Smooth muscle cell (in vitro differentiated cells): Measurements from ENCODE around the gene ZSCAN5B. TPM values are rescaled to one million over a fixed set of nuclear protein-coding genes. Genes with fewer than 3 reads are reported as not detected.

Experiments used
- DNase-seq: peaks from one replicate; lab custom pipeline; 2025; ENCODE audit not compliant: unreplicated experiment; lab: John Stamatoyannopoulos, UW
- H2AFZ ChIP-seq: fragments of 200-600 bp; sonication (generic); 2 replicates; pipeline ENCODE4 v1.6.0; 2016; ENCODE audit warnings: antibody characterized with exemption, low read depth, mild to moderate bottlenecking
- H3F3A ChIP-seq: fragments of 200-600 bp; sonication (generic); 2 replicates; pipeline ENCODE4 v1.6.0; 2017; ENCODE audit warnings: antibody characterized with exemption, low read depth
- H3K27ac ChIP-seq: fragments of 200-600 bp; sonication (generic); 2 replicates; pipeline ENCODE4 v1.5.1; 2016; ENCODE audit warnings: low read depth, mild to moderate bottlenecking
- H3K27me3 ChIP-seq: fragments of 200-600 bp; sonication (generic); 2 replicates; pipeline ENCODE4 v1.6.1; 2016; ENCODE audit warnings: low read depth, mild to moderate bottlenecking
- H3K36me3 ChIP-seq: fragments of 200-600 bp; sonication (generic); 2 replicates; pipeline ENCODE4 v1.5.1; 2016; ENCODE audit warnings: low read depth
- H3K4me1 ChIP-seq: fragments of 200-600 bp; sonication (generic); 2 replicates; pipeline ENCODE4 v1.5.1; 2016; ENCODE audit warnings: low read depth
- H3K4me2 ChIP-seq: fragments of 200-600 bp; sonication (generic); 2 replicates; pipeline ENCODE4 v1.6.0; 2016; ENCODE audit warnings: mild to moderate bottlenecking
- H3K4me3 ChIP-seq: fragments of 200-600 bp; sonication (generic); 2 replicates; pipeline ENCODE4 v1.5.1; 2016; ENCODE audit warnings: mild to moderate bottlenecking
- H3K79me2 ChIP-seq: fragments of 200-600 bp; sonication (generic); 2 replicates; pipeline ENCODE4 v1.6.0; 2016; ENCODE audit warnings: low read depth, mild to moderate bottlenecking
- H3K9ac ChIP-seq: fragments of 200-600 bp; sonication (generic); 2 replicates; pipeline ENCODE4 v1.6.0; 2016; ENCODE audit warnings: low read depth
- H3K9me3 ChIP-seq: fragments of 200-600 bp; sonication (generic); replicated peaks from 2 replicates; pipeline ENCODE4 v1.5.1; 2016; ENCODE audit warnings: low read depth
- H4K20me1 ChIP-seq: fragments of 200-600 bp; sonication (generic); 2 replicates; pipeline ENCODE4 v1.6.0; 2016; ENCODE audit warnings: low read depth
- CTCF ChIP-seq: fragments of 200-600 bp; sonication (generic); IDR thresholded peaks from 2 replicates; pipeline ENCODE4 v1.5.1; 2017; ENCODE audit warnings: borderline replicate concordance, mild to moderate bottlenecking, antibody characterized with exemption; ENCODE audit not compliant: insufficient read depth, poor library complexity, severe bottlenecking
- WGBS: methylation state at CpG from one replicate; pipeline ENCODE4 v1.1.7; 2016; ENCODE audit warnings: low lambda C conversion rate; 5-methylcytosine and 5-hydroxymethylcytosine counted together
- polyA plus RNA-seq: library from polyadenylated mRNA; unstranded; fragments of >200 nt; fragmentation: Nextera tagmentation; extraction: Ambion mirVana; gene quantifications from 2 replicates; pipeline ENCODE4 v1.2.1, GENCODE V29; 2016
- total RNA-seq: library from RNA; depleted of rRNA; stranded (reverse); fragments of >200 nt; gene quantifications from 2 replicates; pipeline ENCODE4 v1.2.3, GENCODE V29; 2014

ZSCAN5B gene
- total and polyA plus RNA-seq, 2 experiments from 2014 or later = 0.19 TPM; not detected in 1

DNA sequence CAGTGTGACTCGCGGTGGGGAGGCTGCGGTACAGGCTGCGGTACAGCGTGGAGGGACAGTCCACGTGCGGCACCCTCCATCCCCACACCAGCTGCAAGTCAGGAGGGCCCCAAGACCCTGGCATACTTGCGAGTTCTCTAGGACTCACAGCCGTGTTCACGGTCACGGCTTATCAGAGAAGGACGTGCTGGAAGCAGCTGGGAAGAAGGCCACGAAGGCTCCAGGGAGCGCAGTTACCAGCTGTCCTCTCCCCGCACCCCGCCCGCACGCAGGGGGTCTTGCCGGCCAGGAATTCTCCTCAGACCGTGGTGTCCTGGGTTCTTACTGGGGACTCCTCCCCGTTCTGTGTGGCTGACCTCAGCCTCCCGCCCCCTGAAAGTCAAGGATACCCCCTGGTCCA lies 50.3 kb downstream of the ZSCAN5B start:
- H4K20me1 ChIP-seq = peaks cover 50% of the 10 kb centered on the region
- H3K9ac ChIP-seq = no peak overlapping the region
- no peaks in the 10 kb centered on the region for H3K27me3 ChIP-seq
- H3K4me3 ChIP-seq = no peak overlapping the region
- TF ChIP-seq CTCF = no peak
- H3K36me3 ChIP-seq = no peaks in the 10 kb centered on the region
- peaks cover 54% of the 10 kb centered on the region for H3K79me2 ChIP-seq
- no peak overlapping the region for H3K27ac ChIP-seq
- H3K4me1 ChIP-seq = peaks cover 2% of the 10 kb centered on the region
- 99% methylated on average over 21 of the region's 22 CpGs for WGBS
- no peak for DNase-seq
- H3K4me2 ChIP-seq = no peak overlapping the region
- H3K9me3 ChIP-seq = no peaks in the 10 kb centered on the region
- no peaks in the 10 kb centered on the region for H3F3A ChIP-seq
- no peak overlapping the region for H2AFZ ChIP-seq

- H3K36me3 ChIP-seq = no peaks in the 10 kb centered on the region
Measured at GRCh38 chr19:56146904-56147303, 50.7 kb downstream of the ZSCAN5B start.

DNA sequence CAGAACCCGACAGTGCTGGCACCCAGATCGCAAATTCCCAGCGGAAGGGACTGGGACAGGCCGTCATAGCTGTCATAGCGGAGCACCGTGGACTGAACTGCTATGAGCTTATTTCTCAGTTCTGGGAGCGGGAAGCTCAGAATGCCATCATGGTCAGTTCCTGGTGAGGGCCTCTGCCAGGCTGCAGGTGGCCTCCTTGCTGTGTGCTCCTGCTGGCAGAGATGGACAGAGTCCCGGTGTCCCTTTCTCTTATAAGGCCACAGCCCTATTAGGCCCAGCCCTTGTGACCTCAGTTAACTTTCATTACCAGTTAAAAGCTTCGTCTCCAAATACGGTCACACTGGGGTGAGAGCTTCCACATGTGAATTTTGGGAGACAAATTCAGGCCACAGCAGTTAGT lies 51.9 kb downstream of the ZSCAN5B start:
- no peak overlapping the region for H3K4me2 ChIP-seq
- TF ChIP-seq CTCF = no peak
- WGBS = 92% methylated on average over 10 of the region's 10 CpGs
- H3K27ac ChIP-seq = no peak overlapping the region
- no peak overlapping the region for H2AFZ ChIP-seq
- H3K4me3 ChIP-seq = no peak overlapping the region
- H3K79me2 ChIP-seq = peaks cover 61% of the 10 kb centered on the region
- no peak for DNase-seq
- H3F3A ChIP-seq = no peaks in the 10 kb centered on the region
- peaks cover 41% of the 10 kb centered on the region for H4K20me1 ChIP-seq
- H3K36me3 ChIP-seq = no peaks in the 10 kb centered on the region
- H3K9me3 ChIP-seq = no peaks in the 10 kb centered on the region
- H3K4me1 ChIP-seq = peaks cover 9% of the 10 kb centered on the region
- H3K9ac ChIP-seq = no peak overlapping the region
- H3K27me3 ChIP-seq = no peaks in the 10 kb centered on the region

More at GRCh38 chr19:56146904-56147303, 50.7 kb downstream of the ZSCAN5B start:
- H3K27me3 ChIP-seq = no peaks in the 10 kb centered on the region
- no peak overlapping the region for H2AFZ ChIP-seq
- peaks cover 46% of the 10 kb centered on the region for H4K20me1 ChIP-seq
- H3K27ac ChIP-seq = no peak overlapping the region
- no peak overlapping the region for H3K4me3 ChIP-seq
- no peak overlapping the region for H3K9ac ChIP-seq
- H3K9me3 ChIP-seq = no peaks in the 10 kb centered on the region
- no peak overlapping the region for H3K4me2 ChIP-seq
- TF ChIP-seq CTCF = no peak
- H3K4me1 ChIP-seq = peaks cover 6% of the 10 kb centered on the region
- WGBS = 99% methylated on average over 28 of the region's 31 CpGs
- DNase-seq = no peak
- H3K79me2 ChIP-seq = peaks cover 58% of the 10 kb centered on the region
- H3F3A ChIP-seq = no peaks in the 10 kb centered on the region

DNA sequence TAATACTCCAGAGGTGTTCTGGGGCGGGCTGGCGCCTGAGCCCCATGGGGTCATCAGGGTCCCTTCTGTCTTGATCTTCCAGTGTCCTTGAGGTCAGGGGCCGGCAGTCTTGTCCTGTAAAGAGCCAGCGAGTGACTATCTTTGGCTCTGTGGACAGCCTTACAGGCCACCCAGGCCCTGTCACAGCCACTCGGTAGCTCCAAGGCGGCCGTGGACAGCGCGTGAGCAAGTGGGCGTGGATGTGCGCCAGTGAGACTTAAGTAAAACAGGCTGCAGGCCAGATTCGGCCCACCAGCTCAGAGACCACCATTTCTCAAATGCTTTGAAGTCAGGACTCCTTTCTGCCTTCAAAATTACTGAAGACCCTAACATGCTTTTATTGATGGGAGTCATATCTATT lies 52.8 kb downstream of the ZSCAN5B start:
- Histone ChIP-seq H3K4me3 (no peak overlapping the region), H4K20me1 (peaks cover 34% of the 10 kb centered on the region), H3K9ac (no peak overlapping the region), H3K27ac (no peak overlapping the region), H3K79me2 (peaks cover 54% of the 10 kb centered on the region), H3K9me3 (no peaks in the 10 kb centered on the region), H3K4me2 (no peak overlapping the region), H3K36me3 (no peaks in the 10 kb centered on the region), H3K4me1 (peaks cover 14% of the 10 kb centered on the region), H2AFZ (no peak overlapping the region), H3F3A (peaks cover 5% of the 10 kb centered on the region), H3K27me3 (no peaks in the 10 kb centered on the region)
- TF ChIP-seq CTCF = no peak
- no peak for DNase-seq
- WGBS = 90% methylated on average over 12 of the region's 12 CpGs
